GM19043 (cell line): ENCODE measurements around the gene ULK3.

Source experiments
- ATAC-seq: cut with Tn5 transposase; IDR thresholded peaks from one replicate; pipeline ENCODE4 v1.9.1; 2021; ENCODE audit warnings: low read depth; ENCODE audit not compliant: unreplicated experiment

Gene ULK3

DNA sequence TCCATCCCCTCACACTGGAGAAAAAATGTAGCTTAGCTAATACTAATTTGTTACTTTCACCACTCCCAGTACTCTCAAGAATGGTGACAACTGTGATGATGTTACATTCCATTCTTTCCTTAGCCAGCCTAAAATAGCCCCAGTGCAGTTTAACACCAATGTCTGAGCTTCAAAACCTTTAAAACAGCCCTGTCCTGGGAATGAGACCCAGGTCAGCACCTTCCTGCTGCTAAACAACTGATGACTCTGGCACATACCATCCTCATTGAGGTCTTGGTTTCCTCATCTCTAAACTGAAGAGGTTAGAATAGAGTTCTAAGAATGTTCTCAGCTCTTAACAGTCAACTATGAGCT lies 26.4 kb upstream of the ULK3 start:
- no peak for ATAC-seq

DNA sequence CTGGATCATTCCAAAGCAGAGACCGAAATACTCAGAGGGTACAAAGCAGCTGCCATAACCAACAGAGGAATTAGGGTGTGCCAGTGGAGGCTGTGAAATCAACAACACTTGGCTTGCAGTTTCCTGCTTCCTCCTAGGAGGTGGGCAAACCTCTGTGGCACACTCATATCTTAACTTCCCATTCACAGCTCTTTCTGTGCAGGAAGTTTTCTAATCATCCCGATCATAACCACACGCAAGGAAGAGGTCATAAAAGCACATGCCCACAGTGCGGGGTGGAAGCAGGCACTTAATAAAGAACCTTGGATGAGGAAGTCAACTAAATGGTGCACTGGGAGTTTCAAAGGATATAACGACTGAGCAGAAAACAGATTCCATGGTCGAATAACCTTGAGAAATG lies 25.1 kb upstream of the ULK3 start:
- no peak for ATAC-seq

DNA sequence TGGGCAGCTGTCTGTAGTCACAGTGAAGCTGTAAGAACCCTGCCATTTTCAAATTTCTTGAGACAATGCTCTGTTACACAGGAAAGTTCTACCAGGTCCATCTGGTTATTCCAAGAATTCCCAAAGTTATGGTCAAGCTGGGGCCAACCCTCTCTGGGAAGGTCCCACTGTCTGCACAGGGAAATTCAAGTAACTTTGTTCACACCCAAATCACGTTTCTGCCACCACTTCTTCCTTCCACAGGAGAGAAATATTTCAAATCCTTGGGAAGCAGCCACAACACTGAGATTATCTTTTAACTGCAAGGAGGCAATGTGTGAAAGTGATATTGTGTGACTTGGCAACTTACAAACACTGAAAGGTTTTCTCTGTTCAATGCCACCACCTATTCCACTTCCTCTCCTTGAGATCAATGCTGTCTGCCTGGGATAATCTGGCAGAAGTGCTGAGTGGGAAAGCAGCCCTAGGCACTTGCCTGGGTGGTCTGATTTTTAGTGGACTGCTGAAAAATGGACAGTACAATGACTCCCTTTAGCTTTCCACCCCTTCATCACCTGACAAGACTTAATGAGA lies 24.6 kb upstream of the ULK3 start:
- ATAC-seq, result no peak

DNA sequence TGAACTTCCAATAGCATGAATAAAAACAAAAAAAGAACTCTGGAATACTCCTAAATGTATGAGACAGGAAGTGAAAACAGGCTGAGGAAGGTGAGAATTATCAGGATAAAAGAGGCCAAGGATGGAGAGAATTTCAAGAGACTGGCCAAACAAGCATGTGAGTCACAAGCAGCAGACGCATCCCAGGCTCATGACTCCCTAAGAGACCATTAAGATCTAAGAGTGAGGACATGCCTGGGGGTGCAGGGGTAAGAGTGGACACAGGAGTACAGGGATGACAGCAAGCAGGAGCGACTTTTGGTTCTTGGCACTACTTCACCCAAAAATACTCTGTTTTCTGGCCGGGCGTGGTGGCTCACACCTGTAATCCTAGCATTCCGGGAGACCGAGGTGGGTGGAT lies 23.1 kb upstream of the ULK3 start:
- ATAC-seq, result no peak

DNA sequence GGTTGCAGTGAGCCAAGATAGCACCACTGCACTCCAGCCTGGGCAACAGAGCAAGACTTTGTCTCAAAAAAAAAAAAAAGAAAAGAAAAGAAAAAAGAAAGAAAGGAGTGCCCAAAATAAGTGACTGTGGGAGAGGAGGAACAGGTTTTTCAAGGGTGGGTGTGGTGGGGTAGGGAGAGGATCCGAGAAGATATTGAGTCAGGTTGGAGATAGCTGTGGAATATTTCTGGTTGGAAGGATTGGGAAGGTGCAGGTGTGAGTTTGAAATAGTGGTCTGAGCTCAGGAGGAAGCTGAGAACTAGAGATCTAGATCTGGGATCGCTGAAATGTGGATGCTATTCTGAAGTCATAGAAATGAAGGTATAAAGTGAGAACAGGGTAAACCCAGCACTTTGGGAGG lies 22.4 kb upstream of the ULK3 start:
- no peak for ATAC-seq

DNA sequence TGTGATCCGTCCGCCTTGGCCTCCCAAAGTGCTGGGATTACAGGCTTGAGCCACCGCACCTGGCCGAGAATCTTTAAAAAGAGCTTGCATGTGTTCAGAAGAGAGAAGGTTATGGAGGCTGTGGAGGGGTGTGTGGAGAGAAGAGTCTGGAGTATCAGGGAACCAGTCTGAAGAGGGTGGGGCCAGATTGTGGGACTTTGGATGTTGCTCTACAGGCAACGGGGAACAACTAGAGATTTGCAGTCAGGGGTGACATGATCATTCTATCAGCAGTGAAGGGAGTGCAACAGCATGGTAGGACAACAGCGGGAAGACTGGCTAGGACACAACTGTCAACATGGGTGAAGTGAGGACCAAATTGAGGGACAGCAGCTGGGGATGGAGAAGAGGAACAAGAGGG lies 21.3 kb upstream of the ULK3 start:
- ATAC-seq, result no peak

DNA sequence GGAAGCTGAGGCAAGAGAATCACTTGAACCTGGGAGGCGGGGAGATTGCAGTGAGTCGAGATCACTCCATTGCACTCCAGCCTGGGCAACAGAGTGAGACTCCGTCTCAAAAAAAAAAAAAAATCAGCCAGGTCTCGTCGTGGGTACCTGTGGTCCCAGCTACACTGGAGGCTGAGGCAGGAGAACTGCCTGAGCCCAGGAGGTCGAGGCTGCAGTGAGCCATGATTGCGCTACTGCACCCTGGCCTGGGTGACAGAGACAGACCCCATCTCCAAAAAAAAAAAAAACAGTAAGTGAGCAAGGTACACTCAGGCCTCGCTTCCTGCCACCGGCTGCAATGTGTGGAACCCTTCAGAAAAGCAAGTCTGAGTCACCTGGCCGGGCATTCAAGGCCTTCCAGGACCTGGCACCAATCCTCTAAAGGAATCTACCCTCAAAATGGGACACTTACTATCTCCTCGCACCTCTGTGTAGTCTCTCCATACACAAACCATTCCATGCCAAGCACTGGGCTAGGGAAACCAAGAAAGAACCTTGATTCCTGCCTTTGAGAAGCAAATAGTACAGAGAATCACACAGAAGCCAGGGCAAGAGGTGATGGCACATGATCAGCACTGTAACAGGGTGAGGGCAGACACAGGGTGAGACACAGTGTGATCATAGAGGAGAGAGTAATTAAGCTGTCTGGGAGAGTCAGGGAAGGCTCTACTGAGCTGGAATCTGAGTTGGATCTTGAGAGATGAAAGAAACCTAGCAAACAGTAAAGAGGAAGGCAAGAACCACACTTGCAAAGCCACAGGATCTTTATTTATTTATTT lies 20.5 kb upstream of the ULK3 start:
- ATAC-seq, result no peak

DNA sequence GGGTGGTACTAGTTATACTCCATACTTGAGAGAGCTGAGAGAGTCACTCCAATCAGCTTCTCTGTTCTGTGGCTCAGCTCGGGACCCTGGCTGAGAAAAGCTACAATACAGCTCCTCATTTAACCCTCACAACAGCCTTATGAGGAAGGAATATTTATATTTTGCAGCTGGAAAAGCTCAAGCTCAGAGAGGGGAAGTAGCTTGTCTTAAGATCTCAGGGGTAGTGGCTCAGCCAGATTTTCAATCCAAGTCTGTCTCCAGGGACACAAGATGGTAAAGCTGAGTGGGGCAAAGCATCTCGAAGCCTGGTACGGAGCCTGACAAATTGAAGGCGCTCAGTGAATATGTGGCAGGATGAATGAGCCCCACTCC lies 15.4 kb upstream of the ULK3 start:
- ATAC-seq, result no peak

DNA sequence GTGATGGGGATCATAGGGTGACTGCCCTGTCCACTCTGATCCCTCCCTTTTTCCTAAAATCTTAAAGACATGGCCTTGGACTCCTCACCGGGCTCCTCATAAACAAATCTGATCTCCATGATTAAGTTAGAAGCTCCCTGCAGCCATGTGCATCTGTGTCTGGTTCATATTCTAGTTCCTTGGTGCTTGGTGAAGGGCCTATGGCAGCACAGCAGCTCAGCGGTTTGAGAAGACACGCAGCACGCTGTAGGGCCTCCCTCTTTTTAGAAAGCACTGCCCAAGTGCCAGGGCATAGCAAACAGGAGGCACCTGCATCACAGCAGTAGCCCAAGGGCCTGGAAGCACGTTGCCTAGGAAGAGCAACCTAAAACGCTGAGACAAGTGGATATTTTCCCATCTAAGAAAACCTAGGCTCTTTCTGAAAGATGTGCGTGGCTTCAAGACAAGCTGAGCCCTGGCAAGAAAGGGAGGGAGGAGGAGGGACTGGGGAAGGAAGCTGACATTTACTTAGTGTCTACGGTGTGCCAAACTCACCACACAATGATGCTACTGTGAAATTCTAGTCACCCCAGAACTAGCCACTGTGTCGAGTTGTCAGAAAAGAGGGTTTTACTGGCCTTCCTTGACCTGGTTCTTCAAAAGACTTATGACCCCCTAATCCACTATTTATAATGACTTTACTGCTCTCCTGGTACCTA lies 14.9 kb upstream of the ULK3 start:
- no peak for ATAC-seq

DNA sequence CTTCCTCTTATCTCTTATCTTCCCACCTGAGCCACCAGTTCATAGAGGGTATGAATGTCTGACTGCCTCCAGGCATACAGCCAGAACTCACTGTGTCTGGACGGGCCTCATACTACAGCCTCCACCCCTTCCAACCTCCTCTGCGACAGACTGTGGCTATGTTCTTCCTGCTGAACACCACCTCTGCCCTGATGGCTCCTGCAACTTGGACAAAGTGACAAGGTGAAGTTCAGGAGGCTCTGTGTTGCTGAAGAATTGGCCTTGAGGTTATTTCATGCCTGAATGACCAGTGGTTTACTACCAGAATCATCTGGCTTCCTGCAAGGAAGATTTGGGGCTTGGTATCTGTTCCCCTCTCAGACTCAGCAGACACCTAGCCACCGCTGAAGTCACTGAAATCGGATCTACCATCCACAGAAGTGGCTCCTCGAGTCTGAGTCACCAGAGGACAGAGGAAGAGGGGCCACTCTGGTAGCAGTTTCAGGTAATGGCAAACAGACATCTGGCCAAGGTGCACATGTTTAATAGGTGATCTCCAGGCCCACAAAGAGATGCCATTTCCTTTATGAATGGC lies 14.2 kb upstream of the ULK3 start:
- ATAC-seq, result peak; percentile 87

DNA sequence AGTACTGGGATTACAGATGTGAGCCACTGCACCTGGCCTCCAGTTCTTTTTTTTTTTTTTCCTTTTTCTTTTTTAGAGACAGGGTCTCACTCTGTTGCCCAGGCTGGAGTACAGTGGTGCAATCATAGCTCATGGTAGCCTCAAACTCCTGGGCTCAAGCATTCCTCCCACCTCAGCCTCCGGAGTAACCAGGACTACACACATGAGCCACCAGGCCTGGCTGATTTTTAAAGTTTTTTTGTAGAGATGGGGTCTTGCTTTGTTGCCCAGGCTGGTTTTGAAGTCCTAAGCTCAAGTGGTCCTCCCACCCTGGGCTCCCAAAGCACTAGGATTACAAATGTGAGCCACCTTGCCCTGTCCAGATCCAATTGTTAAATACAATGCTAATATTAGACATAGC lies 13.6 kb upstream of the ULK3 start:
- ATAC-seq, result no peak

DNA sequence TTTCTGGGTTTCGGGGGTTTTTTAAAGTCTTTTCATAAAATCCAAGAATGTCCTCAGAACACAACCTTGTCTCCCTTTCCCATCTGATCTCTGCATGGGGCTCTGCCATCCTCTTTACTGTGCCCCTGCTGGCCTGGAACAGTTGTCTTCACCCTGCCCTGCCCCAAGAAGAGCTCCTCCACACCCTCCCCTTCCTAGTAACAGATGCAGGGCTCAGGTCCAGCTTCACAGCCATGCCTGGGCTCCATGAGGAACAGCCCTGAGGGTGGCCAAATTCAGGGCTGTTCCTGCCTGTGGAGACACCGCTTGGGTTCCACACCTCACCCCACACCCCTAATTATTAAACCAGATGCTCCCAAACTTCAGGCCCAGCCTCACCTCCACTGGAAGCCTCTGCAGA lies 12.9 kb upstream of the ULK3 start:
- ATAC-seq, result no peak

DNA sequence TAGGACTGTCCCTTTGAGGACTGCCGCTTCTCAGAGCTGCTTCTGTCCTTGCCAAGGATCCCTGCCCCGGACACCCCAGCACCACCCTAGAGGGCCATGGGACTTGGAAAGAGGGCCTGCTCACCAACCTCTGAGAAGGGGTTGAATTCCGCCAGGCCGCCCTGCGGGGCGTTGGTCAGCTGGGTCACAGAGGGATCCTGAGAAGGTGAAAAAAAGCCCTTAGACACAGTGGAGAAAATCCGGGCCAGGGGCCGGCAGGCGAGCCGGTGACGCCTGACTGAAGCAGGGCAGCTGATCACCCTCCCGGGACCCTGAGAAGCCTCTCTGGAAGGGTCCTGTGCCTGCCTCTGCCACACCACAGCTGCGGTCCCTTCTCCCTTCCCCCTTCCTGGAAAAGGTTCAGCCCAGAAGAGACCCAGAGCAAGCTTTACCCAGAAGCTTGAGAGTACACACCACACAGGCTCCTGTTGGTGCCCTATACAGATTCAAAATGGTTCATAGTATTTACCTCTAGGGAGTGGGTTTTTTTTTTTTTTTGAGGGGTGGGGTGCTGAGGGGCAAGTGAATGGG lies 11.6 kb upstream of the ULK3 start:
- ATAC-seq, result no peak

DNA sequence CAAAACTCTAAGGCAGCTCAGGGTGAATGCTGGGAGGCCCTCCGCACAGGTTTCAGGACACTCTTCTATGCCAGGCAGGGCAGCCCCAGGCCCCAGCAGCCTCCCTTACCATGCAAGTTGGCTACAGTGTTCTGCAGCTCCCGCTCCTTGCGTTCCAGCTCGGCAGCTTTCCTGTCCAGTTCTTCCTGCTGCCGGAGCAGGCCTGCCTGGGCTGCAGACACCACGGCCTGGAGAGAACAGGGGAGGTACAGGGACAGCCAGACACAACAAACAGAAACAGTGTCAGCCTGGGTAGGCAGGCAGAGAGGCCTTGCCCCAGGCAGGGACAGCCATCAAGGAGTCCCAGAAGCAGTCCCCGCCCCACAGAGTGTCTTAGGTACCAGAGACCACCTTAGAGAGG lies 9.0 kb upstream of the ULK3 start:
- ATAC-seq, result no peak

DNA sequence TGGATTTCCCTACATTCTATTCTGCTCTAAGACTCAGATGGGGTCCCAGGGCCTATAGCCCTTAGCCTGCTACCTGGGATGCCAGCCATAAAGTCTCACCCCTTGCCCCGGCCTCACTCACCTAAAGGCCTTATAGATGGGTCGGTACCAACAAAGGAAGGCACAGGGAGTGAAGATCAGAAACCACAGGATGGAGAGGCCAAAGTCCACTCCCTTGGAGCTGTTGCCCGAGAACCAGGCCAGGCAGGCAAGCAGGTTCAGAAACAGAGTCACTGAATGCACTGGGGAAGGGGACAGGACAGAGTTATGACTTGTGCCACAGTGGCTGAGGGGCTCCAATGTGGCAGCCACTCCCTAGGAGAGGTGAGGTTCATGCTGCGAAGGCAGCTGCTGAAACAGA lies 7.4 kb upstream of the ULK3 start:
- ATAC-seq, result no peak

DNA sequence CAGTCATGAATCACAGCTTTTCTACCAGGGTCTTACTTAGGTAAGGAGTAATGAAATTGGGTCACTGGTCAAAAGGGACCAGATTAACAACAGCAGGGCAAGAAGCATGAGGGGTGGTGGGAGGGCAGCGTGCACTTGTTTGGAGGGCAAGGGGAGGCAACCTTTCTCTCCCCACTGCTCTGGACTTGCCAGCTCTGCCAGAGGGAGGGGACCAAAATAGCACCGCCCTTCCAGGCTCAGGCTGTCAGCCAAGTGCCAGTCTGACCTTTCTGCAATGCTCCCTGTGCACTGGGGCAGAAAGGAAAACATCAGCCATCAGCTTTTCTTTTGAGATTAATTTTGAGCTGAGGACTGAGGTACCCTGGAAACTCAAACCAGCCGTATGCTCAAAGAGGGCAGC lies 4.5 kb upstream of the ULK3 start:
- no peak for ATAC-seq

DNA sequence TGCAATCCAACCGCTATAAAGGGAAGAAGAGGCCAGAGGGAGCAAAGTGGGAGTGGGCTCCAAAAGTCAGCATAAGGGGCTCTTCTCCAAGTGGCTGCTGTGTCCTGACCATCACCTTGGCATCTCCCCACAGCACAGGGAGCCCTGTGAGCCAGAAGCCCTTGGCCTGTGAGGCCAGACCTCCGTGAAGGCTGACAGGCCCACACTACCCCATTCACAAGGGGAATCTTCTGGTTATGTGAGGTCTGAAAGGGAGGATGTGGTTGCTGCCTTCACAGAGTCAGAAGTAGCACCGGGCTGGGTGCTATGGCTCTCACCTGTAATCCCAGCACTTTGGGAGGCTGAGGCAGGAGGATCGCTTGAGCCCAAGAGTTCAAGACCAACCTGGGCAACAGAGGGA lies 2.6 kb upstream of the ULK3 start:
- no peak for ATAC-seq

DNA sequence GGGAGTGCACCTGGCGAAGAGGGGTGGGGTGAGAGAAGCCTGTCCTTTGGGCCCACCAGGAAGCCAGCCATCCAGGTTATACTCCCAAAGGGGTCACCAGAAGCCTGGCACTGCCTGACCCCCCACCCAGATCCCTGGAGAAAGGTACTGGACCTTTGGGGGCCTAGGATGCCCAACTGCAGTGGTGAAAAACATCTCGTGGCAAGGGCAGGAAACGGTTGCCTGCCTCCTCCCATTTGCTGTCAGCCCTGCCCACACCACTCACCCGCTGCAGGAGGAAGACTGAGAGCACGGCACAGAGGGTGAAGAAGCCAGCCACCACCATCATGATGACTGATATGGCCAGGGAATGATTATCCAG lies 2.2 kb upstream of the ULK3 start:
- ATAC-seq, result no peak

DNA sequence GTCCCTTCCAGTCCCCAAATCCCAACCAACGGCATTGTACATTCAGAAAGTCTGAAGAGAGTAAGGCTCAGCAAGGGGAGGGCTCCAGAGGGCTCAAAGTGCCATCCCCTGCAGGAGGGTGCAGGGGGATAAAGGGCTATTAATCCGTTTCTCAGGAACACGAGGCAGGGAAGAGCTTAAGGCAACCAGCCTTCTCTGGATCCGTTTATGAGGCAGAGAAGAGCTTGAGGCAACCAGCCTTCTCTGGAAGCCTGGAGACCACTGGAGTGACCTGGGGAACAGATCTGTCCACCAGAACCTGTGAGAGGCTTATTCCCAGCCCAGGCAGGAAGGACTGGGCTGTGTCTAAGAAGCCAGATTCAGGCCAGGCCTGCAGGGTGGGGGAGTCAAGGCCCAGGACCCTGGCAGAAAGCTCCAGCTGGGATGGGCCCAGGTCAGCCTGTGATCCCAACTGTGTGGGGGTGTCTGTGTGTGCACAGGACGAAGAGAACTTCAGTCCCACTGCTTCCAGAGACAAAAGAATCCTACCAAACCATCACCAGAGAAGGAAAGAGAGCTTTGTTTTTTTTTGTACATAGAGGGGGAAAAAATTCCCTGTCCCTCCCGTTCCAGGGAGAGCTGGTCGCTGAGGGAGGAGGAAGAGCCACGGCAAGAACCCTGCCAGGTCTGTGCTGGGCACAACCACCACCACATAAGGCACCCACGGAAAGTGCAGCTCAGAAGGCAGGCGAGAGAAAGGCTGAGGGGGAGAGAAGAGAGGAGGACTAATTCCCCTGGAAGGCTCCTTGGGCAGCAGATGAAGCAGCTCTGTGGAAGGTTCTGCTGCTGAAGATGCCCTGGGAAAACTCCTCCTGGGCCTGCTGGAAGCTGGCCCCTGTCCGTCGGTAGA lies 1.6 kb upstream of the ULK3 start:
- ATAC-seq, result no peak

DNA sequence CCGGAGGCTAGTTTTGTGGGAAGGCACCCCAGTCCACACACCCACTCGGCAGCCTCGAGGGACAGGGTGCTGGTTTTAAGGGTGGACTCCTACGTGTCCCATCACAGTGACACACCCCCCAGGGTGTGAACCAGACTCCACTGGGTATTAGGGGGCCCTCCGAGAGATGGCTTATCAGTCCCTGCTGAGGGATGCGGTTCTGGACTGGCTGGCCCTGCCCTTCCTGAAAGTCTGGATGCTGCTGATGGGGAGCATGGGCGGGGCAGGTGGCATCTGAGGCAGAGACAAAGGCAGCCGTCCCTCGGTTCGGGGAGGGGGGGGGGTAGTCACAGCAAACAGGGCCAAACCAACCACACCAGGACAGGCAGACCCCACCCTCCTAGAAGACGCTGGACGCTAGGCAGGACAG lies 939 bp upstream of the ULK3 start:
- ATAC-seq, result no peak

DNA sequence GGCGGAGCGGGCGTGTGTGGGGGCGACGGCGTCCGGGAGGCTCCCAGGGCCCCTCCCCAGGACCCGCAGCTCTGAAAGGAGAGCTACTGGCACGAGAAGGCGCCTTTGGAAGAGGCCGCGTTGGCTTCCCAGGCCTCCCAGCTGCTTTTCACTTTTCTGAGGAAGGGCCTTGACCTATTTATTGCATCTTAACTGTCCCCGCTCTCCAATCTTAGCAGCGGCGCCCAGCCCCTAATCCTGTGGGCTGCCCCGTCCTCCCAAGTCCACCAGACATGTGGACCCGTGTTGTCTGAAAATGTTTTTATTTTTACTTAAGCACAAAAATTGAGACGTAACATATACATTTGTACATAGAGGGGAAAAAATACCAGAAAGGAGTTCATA lies 481 bp upstream of the ULK3 start:
- ATAC-seq, result no peak
